HG02840 (cell line): ENCODE results near the gene SCAI.
A peak's percentile ranks its signal among the peaks of the same experiment; 100 is the strongest.
"Not testable (repeated sequence)": the region's sequence is repeated elsewhere in the genome, so short reads cannot be mapped to it uniquely, and the experiment has no call there.

Experiments used
- ATAC-seq: cut with Tn5 transposase; IDR thresholded peaks from one replicate; pipeline ENCODE4 v1.9.1; 2021; ENCODE audit warnings: mild to moderate bottlenecking, moderate library complexity, moderate number of reproducible peaks; ENCODE audit not compliant: unreplicated experiment, low FRiP score

The SCAI gene

GRCh38 chr9:124950050-124950718 is 193.1 kb downstream of the SCAI start:
- ATAC-seq: no peak

- ATAC-seq: no peak
Measured at GRCh38 chr9:124949387-124949786, 193.9 kb downstream of the SCAI start.

DNA sequence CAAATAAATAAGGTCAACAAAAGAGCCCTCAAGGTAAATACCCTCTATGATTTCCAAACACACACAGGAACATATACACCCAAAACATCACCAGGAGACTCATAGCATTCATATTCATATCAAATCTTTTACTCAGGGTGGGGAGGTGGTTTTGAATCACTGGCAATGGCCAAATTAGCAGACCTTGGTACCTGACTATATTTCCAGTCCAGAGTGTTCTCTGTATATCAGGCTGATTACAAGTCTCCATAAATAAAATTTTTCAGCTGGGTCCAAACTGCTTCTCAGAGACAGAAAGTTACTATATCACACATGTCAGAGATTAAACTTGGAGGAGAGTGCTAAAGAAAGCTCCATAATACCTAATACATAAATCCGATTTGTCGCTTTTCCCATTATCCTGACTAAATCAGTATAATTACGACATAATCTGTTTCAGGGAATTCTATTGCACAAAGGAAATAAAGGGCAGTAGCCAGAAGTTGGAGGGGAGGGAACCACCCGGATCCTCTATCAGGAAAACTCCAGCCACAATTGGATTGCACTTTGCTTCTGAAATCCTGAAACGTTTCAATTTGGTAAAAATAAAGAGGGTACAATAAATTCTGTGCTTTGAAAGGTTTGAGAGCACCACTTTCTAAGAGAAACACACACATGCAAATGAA is 195.5 kb downstream of the SCAI start:
- no peak for ATAC-seq

DNA sequence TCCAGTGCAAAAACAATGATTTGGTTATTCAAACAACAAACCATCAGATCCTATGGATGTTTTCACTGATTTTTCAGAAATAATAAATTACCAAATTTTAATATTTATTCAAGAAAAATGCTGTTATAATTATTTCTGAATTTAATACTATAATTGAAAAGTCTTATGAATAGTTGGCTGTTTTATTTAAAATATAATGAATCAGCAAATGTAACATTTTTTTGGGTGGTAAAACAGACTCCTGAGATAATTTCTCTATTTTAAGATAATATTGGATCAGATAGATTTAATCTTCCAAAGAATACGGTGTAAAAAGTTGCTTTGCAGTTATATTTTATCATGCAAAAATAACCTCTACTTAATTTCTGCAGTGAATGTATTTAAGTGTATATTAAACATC is 197.2 kb downstream of the SCAI start:
- no peak for ATAC-seq

DNA sequence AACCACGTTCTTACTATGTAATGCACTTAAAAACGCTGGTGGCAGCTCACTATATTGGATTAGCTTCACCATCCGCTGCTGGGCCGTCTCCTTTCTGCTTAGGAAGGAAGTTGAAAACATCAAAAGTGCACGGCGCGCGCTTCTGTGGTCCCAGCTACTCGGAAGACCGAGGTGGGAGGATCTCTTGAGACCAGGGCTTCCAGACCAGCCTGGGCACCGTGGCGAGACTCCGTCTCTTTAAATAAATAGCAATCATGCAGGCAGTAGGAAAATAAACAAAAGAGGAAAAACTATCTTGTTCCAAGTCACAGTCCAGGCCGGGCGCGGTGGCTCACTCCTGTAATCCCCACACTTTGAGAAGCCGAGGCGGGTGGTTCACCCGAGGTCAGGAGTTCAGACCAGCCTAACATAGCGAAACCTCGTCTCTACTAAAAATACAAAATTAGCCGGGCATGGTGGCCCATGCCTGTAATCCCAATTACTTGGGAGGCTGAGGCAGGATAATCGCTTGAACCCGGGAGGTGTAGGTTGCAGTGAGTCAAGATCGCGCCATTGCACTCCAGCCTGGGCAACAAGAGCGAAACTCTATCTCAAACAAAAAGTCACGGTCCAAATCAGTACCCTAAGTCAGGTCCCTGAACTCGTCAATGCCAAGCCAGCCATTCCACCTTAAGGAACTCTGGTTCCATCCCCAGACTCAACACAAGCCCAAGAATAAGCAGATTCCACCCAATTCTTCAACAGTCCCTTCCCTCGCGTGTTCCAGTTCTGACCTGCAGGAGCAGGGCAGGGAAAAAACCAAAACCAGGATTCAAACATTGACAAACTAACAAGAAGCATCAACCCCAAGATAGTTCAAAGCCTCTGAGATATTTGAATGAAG is 201.4 kb downstream of the SCAI start:
- ATAC-seq: peak; percentile 28

DNA sequence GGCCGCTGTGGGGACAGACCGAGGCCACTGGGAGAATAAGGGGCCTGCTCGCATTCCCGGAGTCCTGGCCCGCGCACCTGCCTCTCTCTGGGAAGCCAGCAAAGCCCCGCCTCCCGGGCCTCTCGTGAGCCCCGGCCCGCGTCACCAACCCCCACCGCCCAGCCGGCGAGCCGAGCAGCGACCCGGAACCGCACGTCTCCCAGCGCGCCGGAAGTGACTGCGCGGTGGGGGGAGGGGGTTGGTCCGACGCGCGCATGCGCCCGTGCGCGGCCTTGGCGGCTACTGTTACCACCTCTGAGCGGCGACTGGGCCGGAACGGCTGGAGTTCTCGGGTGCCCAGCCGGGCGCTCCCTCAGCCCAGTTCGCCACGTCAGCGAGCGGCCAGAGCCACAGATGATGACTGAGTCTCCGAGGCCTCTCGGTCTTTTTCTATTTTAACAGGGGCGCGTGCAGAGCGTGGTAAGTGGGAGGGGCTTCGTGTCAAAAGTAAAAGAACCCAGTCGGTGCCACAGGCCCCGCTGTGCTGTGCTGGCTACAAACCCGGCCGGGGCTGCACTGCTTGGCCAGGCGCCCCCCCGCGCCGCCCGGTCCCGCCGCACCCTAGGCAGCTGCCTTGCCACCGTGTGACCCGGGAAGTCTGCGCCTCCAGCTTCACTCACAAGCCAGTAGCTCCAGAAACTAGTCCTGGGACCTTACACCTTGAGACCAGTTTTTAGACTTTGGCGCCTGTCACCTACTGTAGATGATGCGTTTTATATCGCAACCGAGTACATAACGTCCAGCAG is 202.2 kb downstream of the SCAI start, which contains the start of gene GOLGA1:
GOLGA1 (minus strand) TSS at position 190 of the 785 bp plus-strand sequence. CDS start 2,372 bp downstream, outside the sequence.
- peak; percentile 83 for ATAC-seq

- ATAC-seq: peak; percentile 49
Measured at GRCh38 chr9:124940521-124940893, 202.8 kb downstream of the SCAI start.

GRCh38 chr9:124939944-124940343 is 203.4 kb downstream of the SCAI start:
- no peak for ATAC-seq

DNA sequence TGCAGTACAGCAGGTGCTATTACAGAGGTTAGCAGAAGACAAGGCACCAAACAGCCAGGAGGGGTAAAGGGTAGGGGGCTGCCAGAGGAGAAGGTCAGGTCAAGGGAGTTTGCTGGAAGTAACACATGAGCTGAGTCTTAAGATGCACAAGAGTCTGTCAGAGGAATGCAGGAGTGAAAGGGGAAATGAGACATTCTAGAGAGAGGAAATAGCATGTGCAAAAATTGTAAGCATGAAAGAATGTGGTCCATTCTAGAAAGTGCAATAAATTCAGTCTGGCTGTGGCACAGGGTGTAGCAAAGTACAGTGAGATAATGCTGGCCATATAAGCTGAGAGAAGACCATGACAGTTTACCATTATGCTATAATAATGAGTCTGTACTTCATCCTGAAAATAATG is 209.0 kb downstream of the SCAI start:
- no peak for ATAC-seq

DNA sequence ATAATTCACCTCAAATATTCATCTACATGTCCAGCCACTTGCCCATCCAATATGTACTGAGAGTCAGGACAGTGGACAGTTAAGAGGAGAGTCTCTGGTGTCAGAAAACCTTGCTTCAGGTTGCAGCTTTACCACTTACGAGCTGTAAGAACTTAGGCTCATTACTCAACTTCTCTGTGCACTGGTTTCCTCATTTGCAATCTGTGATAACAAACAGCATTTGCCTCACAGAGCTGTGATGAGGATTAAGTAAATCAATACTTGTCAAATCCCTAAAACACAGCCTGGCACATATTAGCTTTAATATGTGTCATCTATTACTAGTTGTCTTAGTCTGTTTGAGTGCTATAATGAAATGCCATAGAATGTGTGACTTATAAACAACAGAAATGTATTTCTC is 211.0 kb downstream of the SCAI start:
- ATAC-seq: no peak

GRCh38 chr9:124929464-124929863 is 213.9 kb downstream of the SCAI start:
- ATAC-seq: no peak

GRCh38 chr9:124928116-124928515 is 215.2 kb downstream of the SCAI start:
- no peak for ATAC-seq

DNA sequence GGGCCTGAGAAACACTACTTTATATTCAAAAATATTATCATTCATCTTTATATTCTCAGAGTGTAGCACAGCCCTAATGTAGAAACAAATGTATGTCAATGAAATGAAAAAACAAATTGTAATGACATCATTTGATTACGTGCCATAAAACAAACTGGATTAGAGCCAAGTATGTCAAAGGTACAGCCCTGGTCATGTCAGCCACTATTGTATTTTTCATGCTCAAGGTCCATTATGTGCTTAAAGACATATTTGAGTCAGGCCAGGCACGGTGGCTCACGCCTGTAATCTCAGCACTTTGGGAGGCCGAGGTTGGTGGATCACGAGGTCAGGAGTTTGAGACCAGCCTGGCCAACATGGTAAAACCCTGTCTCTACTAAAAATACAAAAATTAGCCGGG is 222.9 kb downstream of the SCAI start:
- not testable (repeated sequence) for ATAC-seq

DNA sequence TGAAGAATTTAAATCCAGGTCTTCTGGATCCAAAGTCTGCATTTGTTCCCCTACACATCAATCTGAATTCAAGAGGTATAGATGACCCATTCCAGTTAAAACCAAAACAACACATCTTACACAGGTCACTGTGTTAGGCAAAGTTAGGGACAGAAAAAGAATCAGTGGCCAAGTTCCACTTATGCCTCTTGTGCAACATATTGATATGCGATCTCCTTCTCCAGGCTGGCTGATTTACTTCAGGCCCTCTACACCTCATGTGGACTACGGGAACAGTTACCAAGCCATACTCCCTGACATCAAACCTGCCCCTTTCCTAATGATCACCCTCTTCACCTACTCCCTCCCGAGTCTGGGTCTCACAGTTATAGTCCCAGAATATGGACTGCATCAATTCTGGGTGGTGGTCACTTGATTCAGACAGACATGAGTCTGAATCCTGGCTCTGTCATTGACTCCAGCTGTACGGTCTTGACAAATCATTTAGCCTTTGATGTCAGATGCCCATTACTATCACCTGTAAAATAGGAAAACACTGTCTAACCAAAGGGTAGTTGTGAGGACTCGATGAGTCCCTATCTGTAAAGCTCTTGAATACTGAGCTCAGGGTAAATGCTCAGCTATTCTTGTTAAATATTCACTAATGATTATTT is 228.4 kb downstream of the SCAI start:
- ATAC-seq: no peak

- ATAC-seq: no peak
Measured at GRCh38 chr9:124913378-124913777, 229.9 kb downstream of the SCAI start.

GRCh38 chr9:124911766-124912165 is 231.6 kb downstream of the SCAI start:
- ATAC-seq: no peak

GRCh38 chr9:124908098-124908497 is 235.2 kb downstream of the SCAI start:
- no peak for ATAC-seq

GRCh38 chr9:124906966-124907365 is 236.4 kb downstream of the SCAI start:
- ATAC-seq: no peak

GRCh38 chr9:124899845-124900244 is 243.5 kb downstream of the SCAI start:
- ATAC-seq: no peak
